H9 (cell line): ENCODE measurements around the gene LGALS12. TPM values are rescaled to one million over a fixed set of nuclear protein-coding genes. Genes with fewer than 3 reads are reported as not detected.

Source experiments
- DNase-seq: peaks from one replicate; pipeline ENCODE4 v3.0.0-alpha.2; 2017
- H2AFZ ChIP-seq: one replicate; pipeline ENCODE4 v1.6.1; 2013; ENCODE audit warnings: mild to moderate bottlenecking, low read length, control low read depth, moderate library complexity
- H2AK5ac ChIP-seq: 2 replicates; pipeline ENCODE4 v1.6.1; 2013; ENCODE audit warnings: low read length, control low read depth, mixed read lengths; ENCODE audit not compliant: insufficient read length
- H2BK120ac ChIP-seq: one replicate; pipeline ENCODE4 v1.6.1; 2013; ENCODE audit warnings: low read depth, mild to moderate bottlenecking, low read length, control low read depth, inconsistent platforms; ENCODE audit not compliant: poor library complexity, severe bottlenecking
- H2BK12ac ChIP-seq: 2 replicates; pipeline ENCODE4 v1.6.1; 2013; ENCODE audit warnings: low read length, control low read depth, mixed read lengths, low read depth; ENCODE audit not compliant: insufficient read length
- H2BK15ac ChIP-seq: 2 replicates; pipeline ENCODE4 v1.6.1; 2013; ENCODE audit warnings: low read depth, low read length, control low read depth
- H2BK20ac ChIP-seq: one replicate; pipeline ENCODE4 v1.6.1; 2013; ENCODE audit warnings: low read depth, mild to moderate bottlenecking, low read length, control low read depth, inconsistent platforms; ENCODE audit not compliant: poor library complexity, severe bottlenecking
- H2BK5ac ChIP-seq: 2 replicates; pipeline ENCODE4 v1.6.1; 2013; ENCODE audit warnings: low read length, control low read depth, mixed read lengths; ENCODE audit not compliant: insufficient read length
- H3K14ac ChIP-seq: 2 replicates; pipeline ENCODE4 v1.6.1; 2013; ENCODE audit warnings: low read length, control low read depth; ENCODE audit not compliant: insufficient read depth
- H3K18ac ChIP-seq: 2 replicates; pipeline ENCODE4 v1.6.1; 2013; ENCODE audit warnings: low read depth, mild to moderate bottlenecking, mixed read lengths, low read length, control low read depth; ENCODE audit not compliant: insufficient read length
- H3K23ac ChIP-seq: 2 replicates; pipeline ENCODE4 v1.6.1; 2013; ENCODE audit warnings: low read length, control low read depth, mixed read lengths, low read depth; ENCODE audit not compliant: insufficient read length
- H3K23me2 ChIP-seq: 2 replicates; pipeline ENCODE4 v1.6.1; 2013; ENCODE audit warnings: low read depth, mild to moderate bottlenecking, mixed read lengths, low read length, control low read depth; ENCODE audit not compliant: insufficient read length, poor library complexity, severe bottlenecking
- H3K27ac ChIP-seq: 2 replicates; pipeline ENCODE4 v1.5.1; 2013; ENCODE audit warnings: low read length, control low read depth, mixed read lengths, low read depth; ENCODE audit not compliant: insufficient read length
- H3K27me3 ChIP-seq: 2 replicates; pipeline ENCODE4 v1.6.1; 2013; ENCODE audit warnings: low read length, control low read depth, inconsistent platforms; ENCODE audit not compliant: insufficient read depth
- H3K4ac ChIP-seq: 2 replicates; pipeline ENCODE4 v1.6.1; 2013; ENCODE audit warnings: low read depth, mild to moderate bottlenecking, control low read depth, inconsistent platforms, low read length, moderate library complexity
- H3K4me1 ChIP-seq: 2 replicates; pipeline ENCODE4 v1.6.1; 2013; ENCODE audit warnings: low read length, control low read depth, inconsistent platforms; ENCODE audit not compliant: insufficient read depth
- H3K4me2 ChIP-seq: 2 replicates; pipeline ENCODE4 v1.6.1; 2013; ENCODE audit warnings: low read length, control low read depth, mixed read lengths; ENCODE audit not compliant: insufficient read length, insufficient read depth
- H3K56ac ChIP-seq: 2 replicates; pipeline ENCODE4 v1.6.1; 2013; ENCODE audit warnings: low read depth, mild to moderate bottlenecking, mixed read lengths, low read length, control low read depth; ENCODE audit not compliant: insufficient read length
- H3K79me1 ChIP-seq: 2 replicates; pipeline ENCODE4 v1.6.1; 2013; ENCODE audit warnings: low read depth, mild to moderate bottlenecking, moderate library complexity, low read length, control low read depth, inconsistent platforms; ENCODE audit not compliant: insufficient read depth, poor library complexity, severe bottlenecking
- H3K79me2 ChIP-seq: 2 replicates; pipeline ENCODE4 v1.6.1; 2013; ENCODE audit warnings: low read length, control low read depth, inconsistent platforms; ENCODE audit not compliant: insufficient read depth
- H3K9ac ChIP-seq: 2 replicates; pipeline ENCODE4 v1.6.1; 2013; ENCODE audit warnings: low read length, control low read depth, mixed read lengths; ENCODE audit not compliant: insufficient read length; ENCODE audit errors: extremely low read depth
- H3K9me3 ChIP-seq: one replicate; pipeline ENCODE4 v1.6.1; 2013; ENCODE audit warnings: low read depth, low read length, inconsistent platforms; ENCODE audit not compliant: control insufficient read depth
- H3T11ph ChIP-seq: one replicate; pipeline ENCODE4 v1.6.1; 2013; ENCODE audit warnings: mild to moderate bottlenecking, low read length, control low read depth, inconsistent platforms
- H4K20me1 ChIP-seq: one replicate; pipeline ENCODE4 v1.6.1; 2013; ENCODE audit not compliant: control insufficient read depth, insufficient read length, insufficient read depth
- H4K5ac ChIP-seq: 2 replicates; pipeline ENCODE4 v1.6.1; 2013; ENCODE audit warnings: low read depth, mild to moderate bottlenecking, mixed read lengths, low read length, control low read depth; ENCODE audit not compliant: insufficient read length
- H4K8ac ChIP-seq: replicated peaks from 2 replicates; pipeline ENCODE4 v1.6.1; 2013; ENCODE audit warnings: low read length, control low read depth, mixed read lengths, low read depth; ENCODE audit not compliant: insufficient read length
- H4K91ac ChIP-seq: 2 replicates; pipeline ENCODE4 v1.6.1; 2013; ENCODE audit warnings: low read depth, mild to moderate bottlenecking, moderate library complexity, mixed read lengths, low read length, control low read depth; ENCODE audit not compliant: insufficient read length
- H3K27ac Mint-ChIP-seq, 3 experiments: 2 replicates in 2 of 3; 3 replicates in 1 of 3; pipeline ENCODE4 v1.8.0; 2020 to 2021; ENCODE audit warnings: mixed read lengths in 3 of 3, mild to moderate bottlenecking in 1 of 3, moderate library complexity in 1 of 3
- H3K27me3 Mint-ChIP-seq: 2 replicates; pipeline ENCODE4 v1.8.0; 2021; ENCODE audit warnings: low read depth, mild to moderate bottlenecking, moderate library complexity, mixed read lengths
- H3K36me3 Mint-ChIP-seq, 3 experiments: 2 replicates in 2 of 3; 3 replicates in 1 of 3; pipeline ENCODE4 v1.8.0; 2020 to 2021; ENCODE audit warnings: low read depth in 3 of 3, mixed read lengths in 3 of 3; ENCODE audit not compliant: insufficient read depth in 1 of 3
- H3K4me1 Mint-ChIP-seq, 2 experiments: 2 replicates each; pipeline ENCODE4 v1.8.0; 2020; ENCODE audit warnings: mixed read lengths in 2 of 2
- H3K4me3 Mint-ChIP-seq, 2 experiments: 2 replicates in 1 of 2; 3 replicates in 1 of 2; pipeline ENCODE4 v1.8.0; 2020 to 2021; ENCODE audit warnings: mild to moderate bottlenecking in 2 of 2, mixed read lengths in 2 of 2, moderate library complexity in 1 of 2
- H3K9me3 Mint-ChIP-seq, 2 experiments: 2 replicates in 1 of 2; 3 replicates in 1 of 2; pipeline ENCODE4 v1.8.0; 2020; ENCODE audit warnings: mild to moderate bottlenecking in 2 of 2, mixed read lengths in 2 of 2, moderate library complexity in 1 of 2
- CTCF ChIP-seq: fragments of 200-600 bp; sonication (generic); conservative IDR thresholded peaks from 3 replicates; pipeline ENCODE4 v1.8.0; 2021; ENCODE audit warnings: antibody characterized with exemption, mild to moderate bottlenecking
- WGBS: extraction: QIAGEN DNeasy Blood & Tissue Kit; methylation state at CpG from one replicate; pipeline ENCODE4 v1.1.7; 2013; ENCODE audit warnings: missing lambda C conversion rate, low lambda C conversion rate, mixed read lengths; ENCODE audit not compliant: insufficient read length; ENCODE audit errors: extremely low coverage; 5-methylcytosine and 5-hydroxymethylcytosine counted together
- total RNA-seq: library from RNA; stranded (reverse); gene quantifications from 2 replicates; pipeline ENCODE4 v1.2.1, GENCODE V29; 2021

Gene LGALS12
- total RNA-seq, 1 experiment from 2014 or later = 1.9 TPM

- Histone ChIP-seq H3K18ac (no peak overlapping the region), H3K23me2 (no peaks in the 10 kb centered on the region), H4K5ac (no peak overlapping the region), H2BK15ac (no peak overlapping the region), H2BK12ac (no peak overlapping the region), H3K79me1 (no peaks in the 10 kb centered on the region), H3K56ac (no peak overlapping the region), H4K20me1 (no peaks in the 10 kb centered on the region), H2AK5ac (no peak overlapping the region), H4K91ac (no peak overlapping the region), H2BK120ac (no peak overlapping the region), H3K4me1 (no peaks in the 10 kb centered on the region), H3K4ac (no peak overlapping the region), H3K79me2 (no peaks in the 10 kb centered on the region), H3K27me3 (no peaks in the 10 kb centered on the region), H3K27ac (no peak overlapping the region), H3K9ac (no peak overlapping the region), H3K4me2 (no peak overlapping the region), H3K23ac (no peak overlapping the region), H3K14ac (no peak overlapping the region), H4K8ac (no peak overlapping the region), H2BK20ac (no peak overlapping the region), H2BK5ac (no peak overlapping the region), H2AFZ (no peak overlapping the region), H3K9me3 (peaks cover 17% of the 10 kb centered on the region), H3T11ph (no peak overlapping the region)
- Mint-ChIP-seq H3K4me3 (no peak overlapping the region; a peak in 1 of 5 replicates), H3K27ac (no peak overlapping the region), H3K27me3 (no peaks in the 10 kb centered on the region), H3K36me3 (peaks cover 7 to 51% (median 43%) of the 10 kb centered on the region in 3 experiments; a peak in 6 of 7 replicates), H3K9me3 (peaks cover 36 to 42% of the 10 kb centered on the region in 2 experiments), H3K4me1 (peaks cover 0 to 9% of the 10 kb centered on the region in 2 experiments; a peak in 2 of 4 replicates)
- no CpG with 5 or more reads among the region's 5 CpGs for WGBS
- TF ChIP-seq CTCF = no peak
- no peak for DNase-seq
These were observed 14.8 kb downstream of the LGALS12 start for GRCh38 chr11:63520606-63521170.
